Measurements from ENCODE around the gene NTSR1. TPM values are rescaled to one million over a fixed set of nuclear protein-coding genes. Genes with fewer than 3 reads are reported as not detected.

Gene NTSR1
- total RNA-seq, 2 experiments from 2014 or later = 0.55 to 0.56 TPM

GRCh38 chr20:62707921-62708521 lies 615 bp upstream of the NTSR1 start:
- Histone ChIP-seq H3K9me3 (ENCODE audit: control insufficient read depth in 1 of 2, insufficient read depth in 1 of 2, low read length in 2 of 2) (peaks cover 0 to 17% of the 10 kb centered on the region in 2 experiments), H3K27ac (ENCODE audit: low read depth in 1 of 2, low read length in 2 of 2) (no peak overlapping the region), H3K4me3 (ENCODE audit: low read length) (peak overlapping the region; percentile 26), H3K4me1 (ENCODE audit: insufficient read depth, low read length) (peaks cover 29% of the 10 kb centered on the region), H3K36me3 (ENCODE audit: insufficient read depth, low read length) (no peaks in the 10 kb centered on the region), H3K27me3 (ENCODE audit: control insufficient read depth in 1 of 2, insufficient read depth in 2 of 2, low read length in 2 of 2) (peaks cover 20 to 29% of the 10 kb centered on the region in 2 experiments)
- H3K27ac Mint-ChIP-seq = no peak overlapping the region
- ATAC-seq (ENCODE audit: poor library complexity) (peak; percentile 55), DNase-seq (peak in 4 of 14 experiments; percentile 12 to 49 (median 40))
- H3K4me1 Mint-ChIP-seq (ENCODE audit: low read depth) = peaks cover 10% of the 10 kb centered on the region
- H3K36me3 Mint-ChIP-seq (ENCODE audit: low read depth) = no peaks in the 10 kb centered on the region
- POLR2A ChIA-PET = interaction anchor here (0.5 to 1.9 kb wide), 2 partner anchors 32 to 107 kb away, joined by 3 to 9 read pairs; no protein-coding TSS in a partner anchor
- peak; percentile 28 for TF ChIP-seq CTCF (IDR thresholded peaks at IDR 0.05)
- peaks cover 14% of the 10 kb centered on the region for H3K27me3 Mint-ChIP-seq
- peak overlapping the region; percentile 79 for H3K4me3 Mint-ChIP-seq
- intact Hi-C loops (cut with DNase I, micrococcal nuclease) = no loop called here
- no peaks in the 10 kb centered on the region for H3K9me3 Mint-ChIP-seq
- CTCF ChIA-PET = no interaction called here

- DNase-seq (no peak), ATAC-seq (ENCODE audit: poor library complexity) (no peak)
- Mint-ChIP-seq H3K36me3 (ENCODE audit: low read depth) (no peaks in the 10 kb centered on the region), H3K4me1 (ENCODE audit: low read depth) (peaks cover 12% of the 10 kb centered on the region), H3K27ac (peak overlapping the region; percentile 35), H3K9me3 (no peaks in the 10 kb centered on the region), H3K27me3 (peaks cover 14% of the 10 kb centered on the region), H3K4me3 (peak overlapping the region; percentile 54)
- Histone ChIP-seq H3K4me1 (ENCODE audit: insufficient read depth, low read length) (peaks cover 20% of the 10 kb centered on the region), H3K4me3 (ENCODE audit: low read length) (no peak overlapping the region), H3K36me3 (ENCODE audit: insufficient read depth, low read length) (no peaks in the 10 kb centered on the region), H3K27me3 (ENCODE audit: control insufficient read depth in 1 of 2, insufficient read depth in 2 of 2, low read length in 2 of 2) (peaks cover 20 to 29% of the 10 kb centered on the region in 2 experiments), H3K27ac (ENCODE audit: low read depth in 1 of 2, low read length in 2 of 2) (no peak overlapping the region), H3K9me3 (ENCODE audit: control insufficient read depth in 1 of 2, insufficient read depth in 1 of 2, low read length in 2 of 2) (peaks cover 0 to 17% of the 10 kb centered on the region in 2 experiments)
- no peak for TF ChIP-seq CTCF (IDR thresholded peaks at IDR 0.05)
- ChIA-PET CTCF (no interaction called here), POLR2A (interaction anchor here (4.3 kb wide), 1 partner anchor 85 kb away, joined by 17 read pairs; the partner anchor contains the start of gene MRGBP)
- intact Hi-C loops (cut with DNase I, micrococcal nuclease) = no loop called here
Observed at GRCh38 chr20:62709537-62709905, 885 bp downstream of the NTSR1 start.

- Mint-ChIP-seq H3K9me3 (no peaks in the 10 kb centered on the region), H3K4me3 (peak overlapping the region; percentile 54), H3K36me3 (ENCODE audit: low read depth) (no peaks in the 10 kb centered on the region), H3K4me1 (ENCODE audit: low read depth) (peaks cover 19% of the 10 kb centered on the region), H3K27me3 (peaks cover 14% of the 10 kb centered on the region), H3K27ac (peak overlapping the region; percentile 35)
- ATAC-seq (ENCODE audit: poor library complexity) (no peak), DNase-seq (no peak)
- POLR2A ChIA-PET = interaction anchor here (4.3 kb wide), 1 partner anchor 85 kb away, joined by 17 read pairs; the partner anchor contains the start of gene MRGBP
- peaks cover 24% of the 10 kb centered on the region for H3K4me1 ChIP-seq (ENCODE audit: insufficient read depth, low read length)
- CTCF ChIA-PET = no interaction called here
- H3K27ac ChIP-seq (ENCODE audit: low read depth in 1 of 2, low read length in 2 of 2) = no peak overlapping the region
- no peak overlapping the region for H3K4me3 ChIP-seq (ENCODE audit: low read length)
- peaks cover 20 to 29% of the 10 kb centered on the region in 2 experiments for H3K27me3 ChIP-seq (ENCODE audit: control insufficient read depth in 1 of 2, insufficient read depth in 2 of 2, low read length in 2 of 2)
- H3K36me3 ChIP-seq (ENCODE audit: insufficient read depth, low read length) = no peaks in the 10 kb centered on the region
- H3K9me3 ChIP-seq (ENCODE audit: control insufficient read depth in 1 of 2, insufficient read depth in 1 of 2, low read length in 2 of 2) = peaks cover 0 to 17% of the 10 kb centered on the region in 2 experiments
- no peak for TF ChIP-seq CTCF (IDR thresholded peaks at IDR 0.05)
- intact Hi-C loops (cut with DNase I, micrococcal nuclease) = no loop called here
Observed at GRCh38 chr20:62710221-62710885, 1.7 kb downstream of the NTSR1 start.

All from CD4-positive, alpha-beta T cell (primary cell).